ENCODE results near the gene FAM171A2. TPM values are rescaled to one million over a fixed set of nuclear protein-coding genes. Genes with fewer than 3 reads are reported as not detected.
A peak's percentile ranks its signal among the peaks of the same experiment; 100 is the strongest.

FAM171A2 gene
- total RNA-seq, 1 experiment from 2014 or later, result 29.9 TPM

DNA sequence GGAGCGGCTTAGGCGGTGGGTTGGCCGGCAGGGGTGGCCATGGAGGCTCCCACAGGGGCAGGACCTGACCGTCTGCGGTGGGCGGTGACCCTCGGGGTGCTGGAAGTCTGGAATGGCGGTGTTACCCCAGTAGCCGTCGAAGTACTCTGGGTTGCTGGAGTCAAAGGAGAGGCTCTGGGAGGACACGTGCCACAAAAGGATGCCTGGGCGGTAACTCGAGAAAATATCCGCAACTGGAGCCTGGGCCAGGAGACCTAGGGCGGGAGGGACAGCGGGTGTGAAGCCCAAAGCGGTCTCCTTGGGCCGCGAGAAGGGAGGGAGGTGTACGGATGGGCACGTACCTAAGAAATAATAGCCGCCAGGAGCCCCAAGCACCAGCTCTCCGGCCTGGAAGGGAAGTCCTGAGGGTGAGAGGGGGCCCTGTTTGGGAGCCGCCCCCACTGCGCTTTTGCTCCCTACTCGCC lies 21.2 kb upstream of the FAM171A2 start (continued):
- TF ChIP-seq, protein P1, sequence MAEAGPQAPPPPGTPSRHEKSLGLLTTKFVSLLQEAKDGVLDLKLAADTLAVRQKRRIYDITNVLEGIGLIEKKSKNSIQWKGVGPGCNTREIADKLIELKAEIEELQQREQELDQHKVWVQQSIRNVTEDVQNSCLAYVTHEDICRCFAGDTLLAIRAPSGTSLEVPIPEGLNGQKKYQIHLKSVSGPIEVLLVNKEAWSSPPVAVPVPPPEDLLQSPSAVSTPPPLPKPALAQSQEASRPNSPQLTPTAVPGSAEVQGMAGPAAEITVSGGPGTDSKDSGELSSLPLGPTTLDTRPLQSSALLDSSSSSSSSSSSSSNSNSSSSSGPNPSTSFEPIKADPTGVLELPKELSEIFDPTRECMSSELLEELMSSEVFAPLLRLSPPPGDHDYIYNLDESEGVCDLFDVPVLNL (CRISPR knock-in tag; IDR thresholded peaks at IDR 0.05; ENCODE audit: borderline replicate concordance, low read depth), result peak; percentile 65; the same call in 1 of the 2 replicates
- TF ChIP-seq NR3C1 (CRISPR knock-in tag; conservative IDR thresholded peaks at IDR 0.05; ENCODE audit: low read depth), result no peak
- no peak for TF ChIP-seq RELA (CRISPR knock-in tag; IDR thresholded peaks at IDR 0.05; ENCODE audit: borderline replicate concordance)

DNA sequence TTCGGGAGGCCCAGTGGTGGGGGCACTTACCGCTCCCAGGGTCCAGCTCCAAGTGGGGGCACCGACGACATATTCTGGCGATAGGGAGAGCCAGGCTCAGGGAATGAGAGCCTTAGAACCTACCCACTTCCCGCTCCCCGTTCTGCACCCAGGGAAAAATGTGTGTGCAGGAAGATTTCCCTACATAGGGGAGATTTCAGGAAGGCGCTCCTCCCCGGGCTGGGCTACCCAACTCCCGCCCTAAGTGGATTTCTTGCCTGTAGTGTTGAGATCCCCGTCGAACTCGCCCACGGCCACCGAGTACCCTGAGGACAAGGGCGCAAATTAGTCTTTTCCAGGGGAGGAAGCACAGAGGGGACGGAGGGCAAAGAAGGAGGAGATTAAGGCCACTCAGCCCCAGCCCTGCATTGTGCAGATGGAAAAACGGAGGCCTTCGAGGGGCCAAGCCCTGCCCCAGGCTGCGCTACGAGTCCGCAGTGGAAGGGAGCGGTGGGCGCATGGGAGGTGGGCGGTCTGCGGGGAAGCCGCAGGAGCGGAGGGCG lies 20.7 kb upstream of the FAM171A2 start:
- no peak for DNase-seq (ENCODE audit: low spot score)
- Mint-ChIP-seq H3K4me3 (peak overlapping the region; percentile 80), H3K27me3 (ENCODE audit: low read depth) (peaks cover 59% of the 10 kb centered on the region), H3K36me3 (no peaks in the 10 kb centered on the region), H3K4me1 (peaks cover 15% of the 10 kb centered on the region), H3K27ac (no peak overlapping the region), H3K9me3 (no peaks in the 10 kb centered on the region)
- 0 out of 2 replicates have a peak, but pooled peaks have one; percentile 18 for TF ChIP-seq E2F5 (CRISPR knock-in tag; IDR thresholded peaks at IDR 0.05)
- 0 out of 2 replicates have a peak, but pooled peaks have one; percentile 52 for TF ChIP-seq ZNF281 (CRISPR knock-in tag; IDR thresholded peaks at IDR 0.05)
- no peak for TF ChIP-seq HMGA2 (CRISPR knock-in tag; IDR thresholded peaks at IDR 0.05)
- TF ChIP-seq ZNF425 (CRISPR knock-in tag; conservative IDR thresholded peaks at IDR 0.05), result no peak
- TF ChIP-seq, protein P2, sequence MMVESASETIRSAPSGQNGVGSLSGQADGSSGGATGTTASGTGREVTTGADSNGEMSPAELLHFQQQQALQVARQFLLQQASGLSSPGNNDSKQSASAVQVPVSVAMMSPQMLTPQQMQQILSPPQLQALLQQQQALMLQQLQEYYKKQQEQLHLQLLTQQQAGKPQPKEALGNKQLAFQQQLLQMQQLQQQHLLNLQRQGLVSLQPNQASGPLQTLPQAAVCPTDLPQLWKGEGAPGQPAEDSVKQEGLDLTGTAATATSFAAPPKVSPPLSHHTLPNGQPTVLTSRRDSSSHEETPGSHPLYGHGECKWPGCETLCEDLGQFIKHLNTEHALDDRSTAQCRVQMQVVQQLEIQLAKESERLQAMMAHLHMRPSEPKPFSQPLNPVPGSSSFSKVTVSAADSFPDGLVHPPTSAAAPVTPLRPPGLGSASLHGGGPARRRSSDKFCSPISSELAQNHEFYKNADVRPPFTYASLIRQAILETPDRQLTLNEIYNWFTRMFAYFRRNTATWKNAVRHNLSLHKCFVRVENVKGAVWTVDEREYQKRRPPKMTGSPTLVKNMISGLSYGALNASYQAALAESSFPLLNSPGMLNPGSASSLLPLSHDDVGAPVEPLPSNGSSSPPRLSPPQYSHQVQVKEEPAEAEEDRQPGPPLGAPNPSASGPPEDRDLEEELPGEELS (CRISPR knock-in tag; IDR thresholded peaks at IDR 0.05), result 0 out of 2 replicates have a peak, but pooled peaks have one; percentile 19
- TF ChIP-seq, protein P3, sequence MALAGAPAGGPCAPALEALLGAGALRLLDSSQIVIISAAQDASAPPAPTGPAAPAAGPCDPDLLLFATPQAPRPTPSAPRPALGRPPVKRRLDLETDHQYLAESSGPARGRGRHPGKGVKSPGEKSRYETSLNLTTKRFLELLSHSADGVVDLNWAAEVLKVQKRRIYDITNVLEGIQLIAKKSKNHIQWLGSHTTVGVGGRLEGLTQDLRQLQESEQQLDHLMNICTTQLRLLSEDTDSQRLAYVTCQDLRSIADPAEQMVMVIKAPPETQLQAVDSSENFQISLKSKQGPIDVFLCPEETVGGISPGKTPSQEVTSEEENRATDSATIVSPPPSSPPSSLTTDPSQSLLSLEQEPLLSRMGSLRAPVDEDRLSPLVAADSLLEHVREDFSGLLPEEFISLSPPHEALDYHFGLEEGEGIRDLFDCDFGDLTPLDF (CRISPR knock-in tag; IDR thresholded peaks at IDR 0.05), result 0 out of 2 replicates have a peak, but pooled peaks have one; percentile 45
- TF ChIP-seq GTF2I (CRISPR knock-in tag; conservative IDR thresholded peaks at IDR 0.05), result no peak
- TF ChIP-seq ZNF219 (CRISPR knock-in tag; IDR thresholded peaks at IDR 0.05; ENCODE audit: borderline replicate concordance), result no peak
- TF ChIP-seq TEAD1 (CRISPR knock-in tag; IDR thresholded peaks at IDR 0.05), result 0 out of 2 replicates have a peak, but pooled peaks have one; percentile 9
- CTCF ChIA-PET, result interaction anchor here (1.0 to 3.1 kb wide), 11 partner anchors 9 to 378 kb away, joined by 3 to 67 read pairs (median 8); partner anchors contain the start of gene FAM171A2
- peak; percentile 27 for ATAC-seq
- POLR2A ChIA-PET, result interaction anchor here (1.2 to 1.6 kb wide), 2 partner anchors 9 to 139 kb away, joined by 4 to 5 read pairs; no protein-coding TSS in a partner anchor

Data from WTC11 (cell line).